Kasumi-1 (cell line): ENCODE data around the gene PIP5KL1.

Source experiments
- DNase-seq, 2 experiments: peaks; one replicate each; lab custom pipeline; 2025; lab: John Stamatoyannopoulos, UW

The PIP5KL1 gene

DNA sequence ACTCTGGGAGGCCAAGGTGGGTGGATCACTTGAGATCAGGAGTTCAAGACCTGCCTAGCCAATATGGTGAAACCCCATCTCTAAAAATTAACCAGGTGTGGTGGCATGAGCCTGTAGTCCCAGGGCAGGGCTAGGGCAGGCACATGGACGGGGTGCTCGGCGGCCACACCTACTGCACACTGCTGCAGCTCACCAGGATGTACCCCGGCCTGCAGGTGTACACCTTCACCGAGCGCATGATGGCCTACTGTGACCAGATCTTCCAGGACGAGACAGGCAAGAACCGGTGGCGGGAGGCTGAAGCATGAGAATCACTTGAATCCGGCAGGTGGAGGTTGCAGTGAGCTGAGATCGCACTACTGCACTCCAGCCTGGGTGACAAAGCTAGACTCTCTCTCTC lies 16.9 kb downstream of the PIP5KL1 start:
- no peak for DNase-seq

DNA sequence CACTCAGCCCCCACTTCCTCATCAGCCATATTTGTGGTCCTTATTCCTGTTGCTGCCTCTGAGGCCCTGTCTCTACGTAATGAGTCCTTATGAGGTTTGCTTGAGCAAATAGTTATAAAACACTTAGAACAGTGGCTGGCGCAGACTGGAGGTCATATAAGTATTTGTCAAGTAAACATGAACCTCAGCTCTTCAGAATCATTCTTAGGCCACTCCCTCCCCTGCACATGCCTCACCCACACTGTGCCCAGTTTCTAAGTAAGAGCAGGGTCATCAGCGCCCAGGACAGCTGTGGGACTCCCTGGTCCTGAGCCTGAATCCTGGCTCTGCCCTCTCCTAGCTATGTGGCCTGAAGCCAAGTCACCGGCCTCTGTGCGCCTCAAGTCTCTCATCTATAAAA lies 17.7 kb downstream of the PIP5KL1 start:
- DNase-seq: no peak

DNA sequence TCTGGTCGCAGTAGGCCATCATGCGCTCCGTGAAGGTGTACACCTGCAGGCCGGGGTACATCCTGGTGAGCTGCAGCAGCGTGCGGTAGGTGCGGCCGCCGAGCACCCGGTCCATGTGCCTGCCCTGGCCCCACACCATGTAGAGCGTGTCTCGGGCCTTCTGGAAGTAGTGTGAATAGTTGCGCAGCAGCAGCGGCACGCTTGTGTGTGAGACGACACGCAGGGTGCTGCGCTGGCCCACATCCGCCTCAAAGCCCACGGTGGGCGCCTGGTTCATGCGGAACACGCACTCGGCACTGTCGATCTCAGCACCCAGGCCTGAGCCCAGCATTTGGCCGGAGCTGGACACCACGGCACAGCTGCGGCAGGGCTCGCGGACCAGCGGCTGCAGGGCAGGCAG lies 18.3 kb downstream of the PIP5KL1 start:
- no peak for DNase-seq

GRCh38 chr9:127910613-127911205 lies 19.9 kb downstream of the PIP5KL1 start:
- peak; percentile 26 to 31 for DNase-seq

GRCh38 chr9:127909839-127910273 lies 20.7 kb downstream of the PIP5KL1 start:
- DNase-seq: no peak

DNA sequence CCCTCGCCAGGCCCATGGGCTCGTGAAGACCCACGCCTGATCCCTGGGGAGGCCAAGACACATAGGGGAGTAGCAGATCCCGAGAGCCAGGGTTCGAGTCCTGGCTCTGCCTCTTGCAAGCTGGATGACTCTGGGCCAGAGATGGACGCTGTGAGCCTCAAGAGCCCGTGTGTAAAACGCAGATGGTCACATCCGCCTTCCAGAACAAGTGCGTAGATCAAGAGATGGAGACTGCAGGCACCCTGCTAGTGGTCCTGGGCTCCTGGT lies 22.0 kb downstream of the PIP5KL1 start:
- no peak for DNase-seq

GRCh38 chr9:127907867-127908659 lies 22.5 kb downstream of the PIP5KL1 start:
- DNase-seq: no peak

- DNase-seq: no peak
Measured at GRCh38 chr9:127905788-127906191, 24.8 kb downstream of the PIP5KL1 start.

GRCh38 chr9:127905004-127905728 lies 25.4 kb downstream of the PIP5KL1 start:
- peak; percentile 58 to 78 for DNase-seq

GRCh38 chr9:127904561-127905003 lies 26.0 kb downstream of the PIP5KL1 start:
- peak; percentile 59 to 76 for DNase-seq

DNA sequence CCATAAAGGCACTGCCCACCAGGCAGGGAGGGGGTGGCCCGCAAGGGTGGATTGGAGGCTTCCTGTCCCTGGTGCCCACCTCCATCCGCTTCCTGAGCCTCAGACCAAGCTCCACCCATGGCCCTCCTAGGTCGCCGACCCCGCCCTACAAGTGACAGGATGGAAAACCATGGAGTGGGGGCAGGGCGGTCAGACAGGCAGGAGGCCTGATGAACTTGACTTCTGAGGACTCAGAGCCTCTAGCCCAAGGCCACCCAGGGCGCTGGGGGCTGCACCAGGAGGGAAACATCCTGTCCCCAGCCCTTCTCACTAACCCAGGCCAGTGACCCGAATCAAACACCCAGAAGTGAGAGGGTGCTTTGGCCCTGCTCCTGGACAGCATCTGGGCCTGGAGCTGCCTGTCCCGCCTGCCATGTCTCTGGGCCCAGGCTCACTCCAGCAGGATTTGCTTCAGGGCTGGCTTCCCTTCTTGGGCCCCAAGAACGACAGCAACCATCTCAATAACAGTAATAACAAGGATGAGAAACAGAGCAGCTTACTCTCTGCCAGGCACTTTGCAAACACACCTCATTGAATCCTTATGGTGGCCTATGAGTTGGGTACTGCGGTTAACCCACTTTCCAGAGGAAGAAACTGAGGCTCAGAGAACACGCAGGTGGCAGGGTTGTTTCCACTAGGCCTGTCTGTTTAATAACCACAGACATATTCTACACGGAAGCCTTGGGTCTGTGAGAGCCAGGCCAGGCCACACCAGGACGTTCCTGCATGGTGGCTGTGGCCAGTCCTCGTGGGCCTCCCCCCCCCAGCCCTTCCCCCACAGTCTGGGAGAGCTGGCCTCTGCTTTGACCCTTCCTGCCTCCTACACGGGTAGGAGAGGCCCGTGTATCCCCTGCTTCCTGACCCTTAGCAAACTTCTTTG lies 26.8 kb downstream of the PIP5KL1 start:
- DNase-seq: no peak

DNA sequence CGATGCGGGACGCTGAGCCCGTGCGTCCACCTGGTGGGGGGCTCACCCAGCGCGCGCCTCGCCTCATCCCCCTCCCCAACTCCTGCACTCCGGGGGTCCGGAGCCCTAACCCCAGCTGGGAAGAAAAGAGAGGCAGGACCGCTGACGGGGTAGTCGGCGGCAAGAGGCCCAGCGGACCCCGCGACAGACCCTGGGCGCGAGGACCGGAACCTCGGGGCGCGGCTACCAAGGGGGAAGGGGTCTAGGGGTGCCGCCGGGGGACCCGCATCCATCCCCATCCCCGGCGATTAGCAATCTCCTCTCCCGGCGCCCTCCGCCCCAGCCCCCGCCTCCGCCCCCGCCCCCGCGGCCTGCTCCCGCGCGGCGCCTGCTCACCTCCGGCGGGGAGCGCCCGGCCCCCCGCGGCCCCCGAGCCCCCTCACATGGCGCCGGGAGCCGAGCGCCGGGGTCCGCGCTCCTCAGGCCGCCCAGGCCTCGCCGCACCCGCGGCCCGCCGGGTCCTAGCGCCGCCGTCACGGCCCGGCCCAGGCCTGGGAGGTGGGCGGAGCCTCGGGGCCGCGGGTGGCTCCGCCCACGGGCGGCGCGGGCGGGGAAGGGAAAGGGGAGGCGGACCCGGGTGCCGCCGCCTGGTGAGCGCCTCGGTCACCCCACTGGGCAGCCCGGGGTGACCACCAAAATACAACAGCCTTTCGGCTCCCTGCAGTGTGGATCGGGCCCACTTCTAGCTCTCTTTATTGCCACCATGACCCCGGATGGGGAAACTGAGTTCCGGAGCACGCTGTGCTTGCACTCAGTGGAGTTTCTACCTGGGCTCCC lies 31.2 kb downstream of the PIP5KL1 start, which contains the start of gene ST6GALNAC6:
TSS of gene ST6GALNAC6 (minus strand) at position 476 of the 816 bp plus-strand sequence. CDS start 1,622 bp downstream, outside the sequence.
- peak; percentile 35 to 36 for DNase-seq

DNA sequence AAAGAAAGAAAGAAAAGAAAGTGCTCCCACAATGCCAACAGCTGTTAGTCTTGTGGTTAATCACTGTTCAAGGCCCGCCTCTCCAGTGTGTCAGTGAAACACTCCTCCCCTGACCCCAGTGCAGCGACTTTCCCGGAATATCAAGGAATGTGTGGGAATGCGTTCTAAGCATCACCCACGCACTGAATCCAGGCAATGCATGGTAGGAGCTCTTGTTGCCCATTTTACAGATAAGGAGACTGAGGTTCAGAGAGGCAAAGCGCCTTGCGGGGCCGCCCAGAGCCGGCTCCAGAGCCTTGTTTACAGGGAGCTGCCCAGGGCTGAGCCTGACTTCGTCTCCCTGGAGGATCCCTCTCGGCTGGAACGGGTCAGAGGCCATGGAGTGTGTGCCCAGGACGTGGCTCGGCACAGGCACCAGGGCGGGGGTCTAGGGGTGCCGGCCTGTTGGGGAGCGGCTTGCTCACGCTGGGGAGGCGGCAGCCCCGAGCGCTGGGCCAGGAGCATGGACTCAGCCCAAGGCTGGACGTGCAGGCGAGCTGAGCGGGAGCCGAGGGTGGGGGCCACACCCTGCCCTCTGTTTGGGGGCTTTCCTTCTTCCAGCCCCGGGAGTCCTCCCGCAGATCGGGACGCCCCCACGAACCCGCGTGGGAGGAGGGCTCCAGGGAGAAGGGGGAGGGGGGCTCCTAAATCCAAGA lies 32.0 kb downstream of the PIP5KL1 start:
- DNase-seq: no peak

DNA sequence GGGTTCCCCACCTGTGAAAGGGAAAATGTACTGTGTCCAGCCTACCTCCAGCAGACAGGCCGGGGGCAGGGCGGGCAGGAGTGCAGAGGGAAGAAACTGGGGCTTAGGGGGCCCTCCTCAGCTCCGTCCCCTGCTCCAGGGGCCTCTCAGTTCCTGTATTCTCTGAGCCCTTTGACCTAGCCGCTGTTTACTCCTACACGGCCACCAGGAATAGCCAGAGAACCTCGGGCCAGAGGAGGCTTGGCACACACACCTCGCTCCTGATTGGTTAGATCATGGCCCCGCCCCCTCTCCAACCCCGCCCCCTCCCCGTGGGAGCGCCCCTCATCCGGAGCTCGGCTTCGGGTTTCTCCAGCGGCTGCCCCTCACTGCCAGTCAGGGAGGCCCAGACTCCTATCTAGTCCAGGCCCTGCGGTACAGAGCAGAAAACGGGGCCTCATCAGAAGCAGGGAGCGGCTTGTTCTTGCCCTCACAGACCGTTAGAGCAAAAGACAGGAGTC lies 33.3 kb downstream of the PIP5KL1 start:
- peak; percentile 74 to 75 for DNase-seq

DNA sequence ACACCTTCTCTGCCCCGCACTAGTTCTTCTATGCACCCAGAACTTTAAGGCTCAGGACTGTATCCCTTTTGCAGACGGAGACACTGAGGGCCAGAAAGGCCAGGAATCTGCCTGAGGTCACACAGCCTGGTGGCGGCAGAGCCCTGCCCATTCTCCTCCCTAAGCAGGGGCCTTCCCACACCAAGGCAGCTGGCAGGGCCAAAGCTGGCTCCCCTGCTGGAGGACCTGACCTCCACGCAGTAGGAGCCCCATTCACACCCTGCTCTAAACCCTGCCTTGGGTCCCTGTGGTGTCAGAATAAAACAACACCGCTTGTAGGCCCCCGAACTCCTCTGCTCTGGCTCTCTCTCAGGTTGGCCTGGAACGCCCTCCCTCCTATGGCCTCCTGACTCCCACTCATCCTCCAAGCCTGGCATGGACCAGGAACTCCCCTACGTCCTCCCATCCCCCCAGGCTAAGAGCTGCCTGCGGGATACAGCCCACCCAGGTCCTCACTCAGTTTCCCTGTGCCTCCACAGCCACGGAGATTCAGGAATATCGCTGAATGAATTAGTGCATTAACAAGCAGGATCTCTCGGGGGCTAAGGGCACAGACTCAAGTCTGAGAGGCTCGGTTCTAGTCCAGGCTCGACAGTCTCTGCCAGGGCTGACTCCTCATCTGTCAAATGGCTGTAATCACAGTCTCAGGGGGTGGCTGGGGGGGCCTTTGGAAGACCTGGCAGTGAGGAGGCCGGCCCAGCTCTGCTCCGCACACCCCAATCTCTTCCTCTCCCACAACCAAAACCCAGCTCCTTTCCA lies 34.0 kb downstream of the PIP5KL1 start:
- no peak for DNase-seq

- DNase-seq: no peak
Measured at GRCh38 chr9:127895811-127896210, 34.8 kb downstream of the PIP5KL1 start.

DNA sequence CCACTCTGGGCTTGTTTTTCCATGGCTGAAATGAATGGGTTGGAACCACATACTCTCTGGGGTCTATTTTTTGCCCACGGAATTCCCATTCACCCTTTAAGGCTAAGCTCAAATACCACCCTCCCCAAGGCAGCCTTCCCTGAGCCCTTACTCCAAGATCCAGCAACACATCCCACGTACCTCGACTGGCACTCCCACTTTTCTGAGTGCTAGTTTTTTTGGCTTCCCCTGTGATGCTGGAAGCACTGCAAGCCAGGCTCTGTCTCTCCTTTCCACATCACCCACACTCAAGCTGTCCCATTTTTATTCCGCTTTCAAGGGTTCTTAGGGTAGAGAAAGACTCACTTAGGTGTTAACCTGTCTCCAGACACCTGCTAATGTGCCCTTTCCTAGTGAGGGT lies 37.2 kb downstream of the PIP5KL1 start:
- no peak for DNase-seq

DNA sequence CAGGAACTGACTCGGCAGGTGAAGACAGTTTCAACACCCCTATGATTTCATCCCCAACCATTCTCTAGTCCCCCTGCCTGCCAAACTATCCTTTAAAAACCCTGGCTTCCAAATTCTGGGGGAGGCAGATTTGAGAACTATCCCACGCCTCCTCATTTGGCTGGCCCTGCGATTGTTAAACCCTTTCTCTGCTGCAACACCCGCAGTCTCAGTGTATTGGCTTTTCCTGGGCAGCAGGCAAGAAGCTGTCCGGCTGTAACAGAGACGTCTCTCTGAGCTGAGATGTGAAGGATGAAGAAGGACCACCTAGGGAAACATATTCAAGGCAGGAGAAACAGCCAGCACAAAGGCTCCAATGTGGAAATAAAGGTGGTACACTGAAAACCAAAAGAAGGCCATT lies 37.7 kb downstream of the PIP5KL1 start:
- DNase-seq: no peak

GRCh38 chr9:127890053-127890452 lies 40.5 kb downstream of the PIP5KL1 start:
- DNase-seq: no peak
